HG03571 (cell line): ENCODE measurements around the gene ARHGEF33.

Experiments
- ATAC-seq: cut with Tn5 transposase; IDR thresholded peaks from one replicate; pipeline ENCODE4 v1.9.1; 2021; ENCODE audit not compliant: unreplicated experiment

The ARHGEF33 gene

GRCh38 chr2:39007875-39008504, 118.3 kb downstream of the ARHGEF33 start:
- no peak for ATAC-seq

GRCh38 chr2:39008665-39009064, 119.0 kb downstream of the ARHGEF33 start:
- ATAC-seq, result no peak

GRCh38 chr2:39013871-39014270, 124.2 kb downstream of the ARHGEF33 start:
- no peak for ATAC-seq

GRCh38 chr2:39015424-39015823, 125.7 kb downstream of the ARHGEF33 start:
- no peak for ATAC-seq

- no peak for ATAC-seq
Observed at GRCh38 chr2:39017334-39017733, 127.7 kb downstream of the ARHGEF33 start.

- ATAC-seq, result no peak
Observed at GRCh38 chr2:39018638-39019037, 129.0 kb downstream of the ARHGEF33 start.

- no peak for ATAC-seq
Observed at GRCh38 chr2:39020383-39020782, 130.7 kb downstream of the ARHGEF33 start.

GRCh38 chr2:39022642-39023235, 133.1 kb downstream of the ARHGEF33 start:
- no peak for ATAC-seq

- no peak for ATAC-seq
Observed at GRCh38 chr2:39023649-39024048, 134.0 kb downstream of the ARHGEF33 start.

- ATAC-seq, result no peak
Observed at GRCh38 chr2:39024833-39025232, 135.2 kb downstream of the ARHGEF33 start.
